ENCODE data around the gene CHDH. TPM values are rescaled to one million over a fixed set of nuclear protein-coding genes. Genes with fewer than 3 reads are reported as not detected.

Gene CHDH
- total RNA-seq: 1.6 and 4.4 TPM in 2 replicates

GRCh38 chr3:53846134-53846850 is at the start of gene CHDH, which contains the start of gene IL17RB:
Gene CHDH, minus strand, starts transcription at chr3:53846419. Its CDS starts 22,411 bp downstream, at chr3:53824008.
Gene IL17RB, plus strand, starts transcription at chr3:53846568. Its CDS starts 21 bp downstream, at chr3:53846589.

GRCh38 chr3:53891497-53892285 is 45.5 kb upstream of the CHDH start, which contains the start of gene SELENOK:
Gene SELENOK, minus strand, starts transcription at chr3:53891859.

GRCh38 chr3:53881691-53882593 is 35.7 kb upstream of the CHDH start, which contains the start of gene ACTR8:
Gene ACTR8, minus strand, starts transcription at chr3:53882152. Its CDS starts 51 bp downstream, at chr3:53882101.

Small RNAs within 50 kb of the gene (small RNA-seq; reads per million reads assigned to genes)
- gene AC012467.1: not detected

Other genes starting within 250 kb of the CHDH start
- gene IL17RB, start 149 bp upstream of the CHDH start, total RNA-seq: 0.12 and 0.49 TPM in 2 replicates
- gene ACTR8, start 35.7 kb upstream of the CHDH start, total RNA-seq: 42.3 and 45.6 TPM in 2 replicates
- 11.8 and 12.1 TPM in 2 replicates for gene SELENOK, start 45.4 kb upstream of the CHDH start, total RNA-seq

Measured in hair follicle dermal papilla cell (primary cell).